ENCODE measurements around the gene SLC1A7.

DNA sequence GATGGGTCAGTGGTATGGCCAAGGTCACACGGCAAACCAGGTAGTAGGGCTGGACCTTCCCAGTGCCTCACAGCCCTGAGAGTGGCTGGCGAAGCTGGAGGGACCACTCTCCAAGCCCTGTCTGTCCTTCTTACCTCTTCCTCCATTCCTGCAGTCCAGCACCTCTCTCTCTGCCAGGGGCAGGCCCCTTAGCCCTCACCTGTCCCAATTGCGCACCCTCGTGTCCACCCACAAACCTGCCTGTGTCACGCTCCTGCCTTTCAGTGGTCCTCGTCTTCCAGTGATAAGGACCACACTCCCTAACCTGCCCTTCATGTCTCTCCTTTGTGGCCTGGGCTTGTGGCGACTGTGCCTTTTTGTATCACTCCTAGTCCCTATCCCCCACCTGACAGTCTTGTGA is 77.0 kb downstream of the SLC1A7 start:
- TF ChIP-seq, protein P1, sequence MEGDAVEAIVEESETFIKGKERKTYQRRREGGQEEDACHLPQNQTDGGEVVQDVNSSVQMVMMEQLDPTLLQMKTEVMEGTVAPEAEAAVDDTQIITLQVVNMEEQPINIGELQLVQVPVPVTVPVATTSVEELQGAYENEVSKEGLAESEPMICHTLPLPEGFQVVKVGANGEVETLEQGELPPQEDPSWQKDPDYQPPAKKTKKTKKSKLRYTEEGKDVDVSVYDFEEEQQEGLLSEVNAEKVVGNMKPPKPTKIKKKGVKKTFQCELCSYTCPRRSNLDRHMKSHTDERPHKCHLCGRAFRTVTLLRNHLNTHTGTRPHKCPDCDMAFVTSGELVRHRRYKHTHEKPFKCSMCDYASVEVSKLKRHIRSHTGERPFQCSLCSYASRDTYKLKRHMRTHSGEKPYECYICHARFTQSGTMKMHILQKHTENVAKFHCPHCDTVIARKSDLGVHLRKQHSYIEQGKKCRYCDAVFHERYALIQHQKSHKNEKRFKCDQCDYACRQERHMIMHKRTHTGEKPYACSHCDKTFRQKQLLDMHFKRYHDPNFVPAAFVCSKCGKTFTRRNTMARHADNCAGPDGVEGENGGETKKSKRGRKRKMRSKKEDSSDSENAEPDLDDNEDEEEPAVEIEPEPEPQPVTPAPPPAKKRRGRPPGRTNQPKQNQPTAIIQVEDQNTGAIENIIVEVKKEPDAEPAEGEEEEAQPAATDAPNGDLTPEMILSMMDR (IDR thresholded peaks at IDR 0.05): no peak
- TF ChIP-seq POLR2A (IDR thresholded peaks at IDR 0.05): no peak
